Right lobe of liver (tissue), 4 donors: Measurements from ENCODE around the gene CFL1.
"Not testable (repeated sequence)": the region's sequence is repeated elsewhere in the genome, so short reads cannot be mapped to it uniquely, and the experiment has no call there.

Experiments used
- POLR2A ChIP-seq: fragments of 450-650 bp; IDR thresholded peaks from one replicate; pipeline ENCODE4 v1.6.1; 2017; ENCODE audit warnings: antibody characterized with exemption, mild to moderate bottlenecking
- TF ChIP-seq, protein P1 (sequence below), 4 donors: fragments of 200-600 bp in 3 of 4; fragments of 450-650 bp in 1 of 4; IDR thresholded peaks; one replicate each; pipeline versions ENCODE4 v1.5.1 to v1.8.0; 2016 to 2022; ENCODE audit warnings: antibody characterized with exemption in 4 of 4, mild to moderate bottlenecking in 2 of 4
- donor health status: DM: no; HTN: no; CAD: no.
- donor health status: DM: no; HTN: no; CAD: no.
- donor health status: DM: no; HTN: yes; CAD: no.

DNA sequence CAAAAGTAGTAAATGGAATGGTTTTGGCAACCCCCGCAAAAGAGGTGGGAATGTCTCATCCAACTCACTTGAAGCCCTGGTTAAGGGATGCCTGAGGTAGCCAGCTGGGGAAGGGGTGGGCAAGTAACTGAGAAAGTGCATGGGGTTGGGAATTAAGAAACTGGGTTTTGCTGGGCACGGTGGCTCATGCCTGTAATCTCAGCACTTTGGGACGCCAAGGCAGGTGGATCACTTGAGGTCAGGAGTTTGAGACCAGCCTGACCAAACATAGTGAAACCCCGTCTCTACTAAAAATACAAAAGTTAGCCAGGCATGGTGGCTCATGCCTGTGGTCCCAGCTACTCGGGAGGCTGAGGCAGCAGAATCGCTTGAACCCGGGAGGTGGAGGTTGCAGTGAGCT, 9.3 kb downstream of the CFL1 start:
- TF ChIP-seq, protein P1, sequence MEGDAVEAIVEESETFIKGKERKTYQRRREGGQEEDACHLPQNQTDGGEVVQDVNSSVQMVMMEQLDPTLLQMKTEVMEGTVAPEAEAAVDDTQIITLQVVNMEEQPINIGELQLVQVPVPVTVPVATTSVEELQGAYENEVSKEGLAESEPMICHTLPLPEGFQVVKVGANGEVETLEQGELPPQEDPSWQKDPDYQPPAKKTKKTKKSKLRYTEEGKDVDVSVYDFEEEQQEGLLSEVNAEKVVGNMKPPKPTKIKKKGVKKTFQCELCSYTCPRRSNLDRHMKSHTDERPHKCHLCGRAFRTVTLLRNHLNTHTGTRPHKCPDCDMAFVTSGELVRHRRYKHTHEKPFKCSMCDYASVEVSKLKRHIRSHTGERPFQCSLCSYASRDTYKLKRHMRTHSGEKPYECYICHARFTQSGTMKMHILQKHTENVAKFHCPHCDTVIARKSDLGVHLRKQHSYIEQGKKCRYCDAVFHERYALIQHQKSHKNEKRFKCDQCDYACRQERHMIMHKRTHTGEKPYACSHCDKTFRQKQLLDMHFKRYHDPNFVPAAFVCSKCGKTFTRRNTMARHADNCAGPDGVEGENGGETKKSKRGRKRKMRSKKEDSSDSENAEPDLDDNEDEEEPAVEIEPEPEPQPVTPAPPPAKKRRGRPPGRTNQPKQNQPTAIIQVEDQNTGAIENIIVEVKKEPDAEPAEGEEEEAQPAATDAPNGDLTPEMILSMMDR (IDR thresholded peaks at IDR 0.05) = not testable (repeated sequence)
- TF ChIP-seq POLR2A = not testable (repeated sequence)
